ENCODE measurements around the gene ANO10.
"Not testable (repeated sequence)": the region's sequence is repeated elsewhere in the genome, so short reads cannot be mapped to it uniquely, and the experiment has no call there.

Gene ANO10, protein sequence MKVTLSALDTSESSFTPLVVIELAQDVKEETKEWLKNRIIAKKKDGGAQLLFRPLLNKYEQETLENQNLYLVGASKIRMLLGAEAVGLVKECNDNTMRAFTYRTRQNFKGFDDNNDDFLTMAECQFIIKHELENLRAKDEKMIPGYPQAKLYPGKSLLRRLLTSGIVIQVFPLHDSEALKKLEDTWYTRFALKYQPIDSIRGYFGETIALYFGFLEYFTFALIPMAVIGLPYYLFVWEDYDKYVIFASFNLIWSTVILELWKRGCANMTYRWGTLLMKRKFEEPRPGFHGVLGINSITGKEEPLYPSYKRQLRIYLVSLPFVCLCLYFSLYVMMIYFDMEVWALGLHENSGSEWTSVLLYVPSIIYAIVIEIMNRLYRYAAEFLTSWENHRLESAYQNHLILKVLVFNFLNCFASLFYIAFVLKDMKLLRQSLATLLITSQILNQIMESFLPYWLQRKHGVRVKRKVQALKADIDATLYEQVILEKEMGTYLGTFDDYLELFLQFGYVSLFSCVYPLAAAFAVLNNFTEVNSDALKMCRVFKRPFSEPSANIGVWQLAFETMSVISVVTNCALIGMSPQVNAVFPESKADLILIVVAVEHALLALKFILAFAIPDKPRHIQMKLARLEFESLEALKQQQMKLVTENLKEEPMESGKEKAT

GRCh38 chr3:43621656-43622432 lies at the start of gene ANO10:
Gene ANO10, minus strand, starts transcription at chr3:43622011. Its CDS starts 16,159 bp downstream, at chr3:43605852.
- DNase-seq, result peak; percentile 98

DNA sequence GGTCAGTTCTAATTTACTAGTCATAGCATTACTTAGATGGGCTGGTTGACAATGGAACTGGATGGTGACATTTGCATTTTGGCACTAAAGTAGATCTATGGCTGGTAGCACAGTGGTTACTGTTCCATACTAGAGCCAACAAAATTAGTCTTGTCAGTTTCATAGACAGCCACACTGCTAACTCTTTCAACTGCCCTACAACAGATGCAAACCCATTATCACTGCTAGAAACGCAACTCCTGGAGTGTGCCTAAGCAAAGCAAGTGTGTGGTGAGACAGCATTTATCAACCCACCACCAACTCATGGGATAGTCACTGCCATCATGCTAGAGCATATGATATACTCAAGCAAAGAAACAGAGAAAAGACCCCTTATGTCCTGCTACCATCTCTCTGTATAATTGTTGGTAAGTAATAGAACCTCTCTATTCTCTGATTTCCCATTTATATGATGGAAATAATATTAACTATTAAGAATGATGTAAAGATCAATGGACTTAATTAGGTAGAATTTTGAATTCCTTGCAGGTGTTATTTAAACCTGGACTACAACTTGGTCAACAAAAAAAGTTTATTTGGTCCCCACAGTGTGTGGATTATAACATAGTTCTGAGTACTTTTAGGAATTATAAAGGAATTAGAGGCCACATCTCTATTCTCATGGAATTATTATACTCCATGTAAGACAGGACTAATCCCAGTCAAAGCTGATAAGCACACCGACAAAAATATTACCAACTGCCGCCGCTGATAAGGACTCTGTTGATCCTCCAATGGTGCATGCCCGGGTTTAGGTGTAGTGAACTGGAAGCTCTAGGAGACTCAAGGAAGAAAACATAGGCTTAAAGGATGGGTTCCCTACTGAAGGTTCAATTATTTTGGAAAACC lies 49.1 kb upstream of the ANO10 start:
- no peak for DNase-seq

DNA sequence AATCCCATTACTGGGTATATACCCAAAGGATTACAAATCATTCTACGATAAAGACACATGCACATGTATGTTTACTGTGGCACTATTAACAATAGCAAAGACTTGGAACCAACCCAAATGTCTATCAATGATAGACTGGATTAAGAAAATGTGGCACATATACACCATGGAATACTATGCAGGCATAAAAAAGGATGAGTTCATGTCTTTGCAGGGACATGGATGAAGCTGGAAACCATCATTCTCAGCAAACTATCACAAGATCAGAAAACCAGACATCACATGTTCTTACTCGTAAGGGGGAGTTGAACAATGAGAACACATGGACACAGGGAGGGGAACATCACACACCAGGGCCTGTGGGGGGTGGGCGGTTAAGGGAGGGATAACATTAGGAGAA lies 43.2 kb upstream of the ANO10 start:
- not testable (repeated sequence) for DNase-seq

DNA sequence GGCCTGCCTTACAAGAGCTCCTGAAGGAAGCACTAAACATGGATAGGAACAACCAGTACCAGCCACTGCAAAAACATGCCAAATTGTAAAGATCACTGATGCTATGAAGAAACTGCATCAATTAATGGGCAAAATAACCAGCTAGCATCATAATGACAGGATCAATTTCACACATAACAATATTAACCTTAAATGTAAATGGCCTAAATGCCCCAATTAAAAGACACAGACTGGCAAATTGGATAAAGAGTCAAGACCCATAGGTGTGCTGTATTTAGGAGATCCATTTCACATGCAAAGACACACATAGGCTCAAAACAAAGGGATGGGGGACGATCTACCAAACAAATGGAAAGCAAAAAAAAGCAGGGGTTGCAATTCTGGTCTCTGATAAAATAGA lies 39.6 kb upstream of the ANO10 start:
- not testable (repeated sequence) for DNase-seq

- no peak for DNase-seq
These were observed 37.6 kb upstream of the ANO10 start for GRCh38 chr3:43659250-43659880.

- DNase-seq, result not testable (repeated sequence)
These were observed 34.6 kb upstream of the ANO10 start for GRCh38 chr3:43656390-43656789.

GRCh38 chr3:43650345-43650744 lies 28.5 kb upstream of the ANO10 start:
- DNase-seq, result no peak

DNA sequence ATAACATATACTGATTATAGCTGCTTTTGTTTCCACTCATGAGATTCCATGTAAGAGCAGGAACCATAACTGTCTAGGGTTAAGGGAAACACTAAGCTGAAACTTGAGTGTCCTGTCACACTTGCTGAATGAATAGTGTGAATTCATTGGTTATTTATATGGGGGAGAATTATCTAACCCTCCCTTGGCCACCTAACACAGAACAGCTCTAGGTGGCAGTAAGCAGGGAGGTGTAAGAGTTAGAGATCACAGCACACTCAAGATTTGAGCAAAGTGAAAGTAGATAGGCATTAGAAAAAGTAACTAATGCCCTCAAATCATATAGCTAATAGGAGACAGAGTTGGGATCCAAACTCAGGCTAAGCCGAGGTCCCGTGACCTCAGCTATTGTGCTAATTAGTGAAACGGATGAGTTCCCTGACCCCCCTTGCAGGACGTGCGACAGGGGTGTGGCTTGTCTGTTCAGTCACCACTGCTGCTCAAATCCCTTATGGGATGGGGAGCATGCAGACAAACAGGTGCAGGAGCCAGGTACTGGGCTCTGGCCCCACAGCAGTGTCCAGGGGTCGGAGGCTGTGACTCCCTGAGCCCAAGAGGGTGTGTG lies 27.7 kb upstream of the ANO10 start:
- DNase-seq, result no peak

DNA sequence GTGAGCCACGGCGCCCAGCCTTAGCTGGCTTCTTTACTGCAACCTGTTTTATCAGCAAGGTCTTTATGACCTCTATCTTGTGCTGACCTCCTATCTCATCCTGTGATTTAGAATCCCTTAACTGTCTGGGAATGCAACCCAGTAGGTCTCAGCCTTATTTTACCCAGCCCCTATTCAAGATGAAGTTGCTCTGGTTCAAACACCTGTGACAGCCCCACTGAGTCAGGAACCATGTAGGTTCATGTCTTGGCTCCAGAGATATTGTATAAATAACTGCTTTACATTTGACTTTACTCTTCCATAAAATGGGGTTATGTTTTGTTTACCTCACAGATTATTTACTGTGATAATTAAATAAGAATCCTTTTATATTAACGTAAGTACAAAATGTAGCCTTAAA lies 27.1 kb upstream of the ANO10 start:
- DNase-seq, result no peak

GRCh38 chr3:43647331-43648166 lies 25.7 kb upstream of the ANO10 start:
- no peak for DNase-seq

DNA sequence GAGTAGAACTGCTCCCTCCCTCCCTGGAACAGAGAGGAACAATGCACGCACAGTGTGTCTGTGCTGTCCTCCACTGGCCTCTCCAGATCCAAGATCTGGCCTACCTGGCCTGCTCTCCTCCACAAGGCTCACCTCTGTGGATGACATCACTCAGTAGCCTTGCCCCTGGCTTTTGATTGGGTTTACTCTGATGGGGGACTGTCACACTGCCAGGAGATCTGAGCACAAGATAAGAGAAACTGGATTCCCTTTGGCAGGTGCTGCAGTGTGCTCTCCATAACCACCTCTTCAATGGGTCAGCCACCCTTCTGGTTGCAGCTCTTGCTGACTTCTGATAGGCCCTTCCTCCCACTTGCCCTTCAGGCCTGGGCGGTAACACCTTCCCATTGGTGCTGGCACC lies 22.6 kb upstream of the ANO10 start:
- no peak for DNase-seq

DNA sequence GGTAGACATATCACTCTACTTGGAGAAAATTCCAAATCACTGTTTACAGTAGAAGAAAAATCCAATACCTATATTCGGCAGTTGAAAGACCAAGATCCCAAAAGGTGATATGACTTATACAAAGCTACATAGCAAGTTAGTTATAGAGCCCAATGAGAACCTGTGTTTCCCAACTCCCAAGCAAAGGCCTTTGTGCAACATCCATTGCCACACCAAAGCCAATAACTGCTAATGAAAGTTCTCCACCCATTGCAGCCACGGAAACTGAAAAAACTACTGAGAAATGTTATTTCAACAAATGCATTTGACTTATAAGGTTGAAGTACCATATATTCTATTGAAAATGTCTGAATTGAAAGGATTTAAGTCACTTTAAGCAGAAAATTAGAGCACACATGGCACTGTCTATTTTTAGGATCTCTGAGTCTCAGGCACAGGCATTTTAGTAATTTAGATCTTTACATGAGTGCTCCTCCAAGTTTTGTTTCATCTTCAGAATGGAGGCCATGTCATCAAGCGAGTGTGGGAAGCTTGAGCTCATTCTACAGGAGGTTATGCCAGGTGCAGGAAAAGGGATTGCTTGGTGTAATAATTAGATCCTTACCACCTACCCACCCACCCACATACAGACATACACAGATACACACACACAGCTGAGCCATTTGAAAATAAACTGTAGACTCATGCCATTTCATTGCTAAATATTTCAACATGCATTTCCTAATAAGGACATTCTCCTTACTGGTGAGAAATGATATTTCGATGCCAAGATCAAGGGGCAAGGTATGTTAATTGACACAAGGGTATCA lies 19.7 kb upstream of the ANO10 start:
- no peak for DNase-seq

DNA sequence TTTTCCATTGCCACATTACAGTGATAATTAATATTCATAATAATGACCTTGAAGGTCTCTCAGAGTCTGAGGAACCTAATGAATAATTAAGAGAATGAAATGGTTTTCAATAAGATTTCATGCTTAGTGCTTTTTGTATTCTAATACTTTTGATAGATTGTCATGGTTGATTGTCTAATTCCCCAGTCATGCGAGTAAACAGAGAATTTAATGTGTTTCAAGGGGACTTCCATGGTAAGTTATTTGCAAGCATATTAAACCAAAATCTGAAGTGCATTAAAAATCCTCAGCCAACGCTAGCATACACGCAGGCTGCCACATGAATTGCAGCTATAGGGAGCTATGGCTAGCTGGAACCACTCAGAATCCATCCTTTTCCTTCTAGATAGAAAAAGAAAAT lies 18.9 kb upstream of the ANO10 start:
- no peak for DNase-seq

GRCh38 chr3:43638594-43639447 lies 17.0 kb upstream of the ANO10 start:
- peak; percentile 60 for DNase-seq

DNA sequence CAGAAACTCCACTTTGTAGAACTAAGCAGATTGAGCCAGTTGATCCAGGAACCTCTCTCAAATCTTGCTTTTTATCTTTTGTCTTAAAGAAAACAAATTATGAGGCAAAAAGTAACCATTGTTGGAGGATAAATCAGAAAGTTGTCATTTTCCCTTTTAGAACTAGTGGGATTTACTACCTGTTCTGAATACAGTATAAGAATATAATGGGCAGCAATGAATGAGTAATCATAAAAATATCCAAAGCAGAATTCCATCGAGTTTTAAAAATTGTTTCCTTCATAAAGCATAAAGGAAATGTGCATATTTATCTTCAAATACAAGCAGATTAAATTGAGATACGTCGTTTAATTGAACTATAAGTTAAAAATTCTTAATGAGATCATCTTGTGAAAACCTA lies 15.9 kb upstream of the ANO10 start:
- no peak for DNase-seq

DNA sequence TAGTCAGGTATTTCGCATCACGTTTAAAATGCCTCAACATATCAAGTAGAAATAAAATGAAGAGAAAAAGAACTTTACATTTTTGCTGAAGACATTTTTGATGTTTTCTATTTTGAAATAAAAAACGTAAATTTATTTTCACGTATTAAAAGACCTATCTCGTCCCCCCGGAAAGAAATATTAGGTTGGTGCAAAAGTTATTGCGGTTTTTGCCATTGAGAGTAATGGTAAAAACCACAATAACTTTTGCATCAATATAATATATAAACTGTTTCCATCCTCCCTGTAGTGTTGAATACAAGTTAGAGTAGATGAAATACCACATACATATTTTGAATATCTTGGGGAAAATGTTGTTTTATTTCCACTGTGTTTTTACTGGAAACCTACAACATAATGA lies 11.2 kb upstream of the ANO10 start:
- DNase-seq, result no peak

DNA sequence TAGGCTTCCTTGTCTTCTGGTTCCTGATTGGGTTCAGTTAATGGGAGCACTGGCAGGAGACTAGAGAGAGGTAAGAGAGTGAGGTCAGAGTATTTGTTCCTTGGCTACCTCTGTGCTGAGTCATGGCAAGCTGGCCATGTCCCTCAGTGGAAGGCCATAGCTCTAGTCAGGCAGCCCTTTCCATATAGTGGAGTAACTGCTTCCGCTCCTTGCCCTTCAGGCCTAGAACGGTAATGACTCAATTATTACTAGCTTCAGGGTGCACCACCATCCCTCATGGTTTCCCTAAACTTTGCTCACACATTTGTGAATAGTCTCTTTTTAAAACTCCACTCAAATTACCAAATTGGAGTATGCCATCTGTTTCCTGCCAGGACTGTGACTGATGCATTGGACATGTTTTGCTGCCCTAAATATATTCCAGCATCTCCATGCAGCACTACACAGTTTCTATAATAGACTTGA lies 10.5 kb upstream of the ANO10 start:
- DNase-seq, result no peak

DNA sequence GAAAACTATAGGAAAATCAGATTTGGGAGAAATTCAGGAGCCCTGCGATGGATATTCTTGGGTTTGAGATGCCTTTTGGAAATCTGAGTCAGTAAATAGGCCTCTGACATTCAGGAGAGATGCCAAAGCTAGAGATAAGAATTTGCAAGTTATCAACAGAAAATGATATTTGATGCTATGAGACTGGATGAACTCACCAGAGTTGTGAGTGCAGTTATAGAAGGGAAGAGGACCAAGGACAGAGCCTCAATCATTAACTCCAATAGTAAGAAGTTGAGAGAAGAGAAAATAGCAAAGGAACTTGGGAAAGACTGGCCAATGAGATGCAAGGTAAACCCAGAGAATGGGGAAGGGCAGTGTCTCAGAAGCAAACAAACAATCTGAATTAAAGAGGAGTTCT lies 7.9 kb upstream of the ANO10 start:
- no peak for DNase-seq

DNA sequence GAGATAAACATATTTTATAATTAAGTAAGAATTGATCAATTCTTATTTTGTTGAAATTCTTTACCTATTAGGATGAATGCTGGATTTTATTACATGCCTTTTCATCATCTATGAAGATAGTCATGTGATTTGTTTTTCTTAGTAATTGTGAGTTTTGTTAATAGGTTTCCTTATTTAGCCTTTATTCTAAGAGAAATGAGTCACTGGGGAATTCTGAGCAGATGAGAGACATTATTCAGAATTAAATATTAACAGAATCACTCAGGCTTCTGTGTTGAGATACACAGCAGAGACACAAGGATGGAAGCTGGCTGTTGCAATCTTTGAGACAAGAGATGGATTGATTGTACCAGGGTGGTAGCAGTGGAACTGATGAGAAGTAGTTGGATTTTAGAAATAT lies 7.4 kb upstream of the ANO10 start:
- DNase-seq, result peak; percentile 30

Measured in activated CD4-positive, alpha-beta T cell treated with anti-CD3 and anti-CD28 coated beads, Interleukin-10, Interleukin-2, amounts not matched to agents 100 ng/mL and 50 ng/mL, durations not matched to agents 16 hours and 8 hours (primary cell).